DND-41 (cell line): ENCODE measurements around the gene GRK1.

Experiments used
- EZH2 ChIP-seq: IDR thresholded peaks from 3 replicates; pipeline ENCODE4 v1.6.1; 2012; ENCODE audit warnings: borderline replicate concordance, low read depth, mild to moderate bottlenecking, moderate library complexity, low read length, inconsistent platforms; ENCODE audit not compliant: severe bottlenecking
- TF ChIP-seq, protein P1 (sequence below): IDR thresholded peaks from 2 replicates; pipeline ENCODE4 v1.5.1; 2012; ENCODE audit warnings: borderline replicate concordance, low read length, moderate library complexity, mild to moderate bottlenecking; ENCODE audit not compliant: poor library complexity, severe bottlenecking; ENCODE audit errors: extremely low read depth

DNA sequence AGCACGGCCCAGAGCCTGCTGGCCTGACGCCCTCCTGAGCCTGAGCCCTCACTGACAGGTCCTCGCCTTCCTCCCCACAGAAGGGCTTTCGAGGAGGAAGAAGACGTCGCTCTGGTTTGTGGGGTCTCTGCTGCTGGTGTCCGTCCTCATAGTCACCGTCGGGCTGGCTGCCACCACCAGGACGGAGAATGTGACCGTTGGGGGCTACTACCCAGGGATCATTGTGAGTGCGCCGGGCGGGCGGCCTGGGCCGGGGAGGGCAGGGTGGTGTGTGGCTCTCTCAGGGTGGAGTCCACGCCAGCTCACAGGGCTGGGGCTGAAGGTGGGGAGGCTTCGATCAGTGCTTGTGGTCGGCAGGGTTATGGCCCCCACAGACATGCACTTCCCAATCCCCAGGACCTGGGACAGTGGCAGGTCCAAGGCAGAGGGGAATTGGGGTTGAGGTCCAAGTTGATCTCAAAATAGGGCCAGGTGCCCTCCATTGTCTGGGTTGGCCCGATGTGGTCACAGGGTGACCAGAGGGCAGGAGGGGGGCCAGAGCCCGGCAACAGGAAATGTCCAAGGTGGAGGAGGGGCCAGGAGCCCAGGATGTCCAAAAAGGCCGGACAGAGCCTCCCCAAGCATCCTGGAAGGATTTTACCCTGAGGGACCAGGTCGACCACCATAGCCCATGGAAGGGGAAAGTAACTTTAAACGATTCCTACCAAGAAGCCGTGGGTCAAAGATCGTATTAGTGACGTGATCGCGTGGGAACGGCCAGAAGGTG lies 99.2 kb downstream of the GRK1 start:
- TF ChIP-seq, protein P1, sequence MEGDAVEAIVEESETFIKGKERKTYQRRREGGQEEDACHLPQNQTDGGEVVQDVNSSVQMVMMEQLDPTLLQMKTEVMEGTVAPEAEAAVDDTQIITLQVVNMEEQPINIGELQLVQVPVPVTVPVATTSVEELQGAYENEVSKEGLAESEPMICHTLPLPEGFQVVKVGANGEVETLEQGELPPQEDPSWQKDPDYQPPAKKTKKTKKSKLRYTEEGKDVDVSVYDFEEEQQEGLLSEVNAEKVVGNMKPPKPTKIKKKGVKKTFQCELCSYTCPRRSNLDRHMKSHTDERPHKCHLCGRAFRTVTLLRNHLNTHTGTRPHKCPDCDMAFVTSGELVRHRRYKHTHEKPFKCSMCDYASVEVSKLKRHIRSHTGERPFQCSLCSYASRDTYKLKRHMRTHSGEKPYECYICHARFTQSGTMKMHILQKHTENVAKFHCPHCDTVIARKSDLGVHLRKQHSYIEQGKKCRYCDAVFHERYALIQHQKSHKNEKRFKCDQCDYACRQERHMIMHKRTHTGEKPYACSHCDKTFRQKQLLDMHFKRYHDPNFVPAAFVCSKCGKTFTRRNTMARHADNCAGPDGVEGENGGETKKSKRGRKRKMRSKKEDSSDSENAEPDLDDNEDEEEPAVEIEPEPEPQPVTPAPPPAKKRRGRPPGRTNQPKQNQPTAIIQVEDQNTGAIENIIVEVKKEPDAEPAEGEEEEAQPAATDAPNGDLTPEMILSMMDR = no peak
- TF ChIP-seq EZH2 = no peak
